ENCODE data around the gene MIR17HG. TPM values are rescaled to one million over a fixed set of nuclear protein-coding genes. Genes with fewer than 3 reads are reported as not detected.
"Not testable (repeated sequence)": the region's sequence is repeated elsewhere in the genome, so short reads cannot be mapped to it uniquely, and the experiment has no call there.

The MIR17HG gene
- total RNA-seq, 1 donor from 2014 or later: 8.2 TPM

- DNase-seq (ENCODE audit: low read depth, low spot score): no peak
These were observed 764 bp downstream of the MIR17HG start for GRCh38 chr13:91347996-91348905.

DNA sequence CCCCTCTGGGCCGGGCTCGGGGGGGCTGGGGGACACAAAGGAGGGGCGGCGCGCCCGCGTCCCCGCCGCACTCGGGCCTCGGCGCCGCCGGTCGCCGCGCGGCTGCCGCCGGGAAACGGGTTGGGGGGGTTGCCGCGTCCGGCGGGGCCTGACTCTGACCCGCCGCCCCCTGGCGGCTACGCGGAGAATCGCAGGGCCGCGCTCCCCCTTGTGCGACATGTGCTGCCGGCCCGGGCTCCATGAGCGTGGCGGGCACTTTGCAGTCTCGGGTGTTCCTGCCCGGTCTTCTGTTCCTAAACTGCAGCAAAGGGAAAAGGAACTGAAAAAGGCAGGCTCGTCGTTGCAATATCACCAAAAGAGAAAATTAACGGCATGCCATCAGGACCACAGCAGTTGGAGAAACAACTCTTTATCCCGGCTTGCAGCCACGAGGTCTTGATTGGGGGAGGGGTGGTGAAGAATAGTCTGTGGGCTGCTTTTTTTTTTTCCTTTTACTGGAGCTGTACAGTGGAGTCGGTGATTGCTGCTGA, 1.5 kb downstream of the MIR17HG start:
- DNase-seq (ENCODE audit: low read depth, low spot score): peak; percentile 47

GRCh38 chr13:91349992-91350911, 2.8 kb downstream of the MIR17HG start:
- DNase-seq (ENCODE audit: low read depth, low spot score): no peak

DNA sequence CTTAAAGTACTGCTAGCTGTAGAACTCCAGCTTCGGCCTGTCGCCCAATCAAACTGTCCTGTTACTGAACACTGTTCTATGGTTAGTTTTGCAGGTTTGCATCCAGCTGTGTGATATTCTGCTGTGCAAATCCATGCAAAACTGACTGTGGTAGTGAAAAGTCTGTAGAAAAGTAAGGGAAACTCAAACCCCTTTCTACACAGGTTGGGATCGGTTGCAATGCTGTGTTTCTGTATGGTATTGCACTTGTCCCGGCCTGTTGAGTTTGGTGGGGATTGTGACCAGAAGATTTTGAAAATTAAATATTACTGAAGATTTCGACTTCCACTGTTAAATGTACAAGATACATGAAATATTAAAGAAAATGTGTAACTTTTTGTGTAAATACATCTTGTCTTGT, 3.6 kb downstream of the MIR17HG start:
- DNase-seq (ENCODE audit: low read depth, low spot score): no peak

GRCh38 chr13:91351980-91352379, 4.5 kb downstream of the MIR17HG start:
- no peak for DNase-seq (ENCODE audit: low read depth, low spot score)

- DNase-seq (ENCODE audit: low read depth, low spot score): not testable (repeated sequence)
These were observed 5.4 kb downstream of the MIR17HG start for GRCh38 chr13:91352891-91353290.

GRCh38 chr13:91353494-91353893, 6.0 kb downstream of the MIR17HG start:
- DNase-seq (ENCODE audit: low read depth, low spot score): no peak

GRCh38 chr13:91355099-91355825, 7.8 kb downstream of the MIR17HG start:
- no peak for DNase-seq (ENCODE audit: low read depth, low spot score)

DNA sequence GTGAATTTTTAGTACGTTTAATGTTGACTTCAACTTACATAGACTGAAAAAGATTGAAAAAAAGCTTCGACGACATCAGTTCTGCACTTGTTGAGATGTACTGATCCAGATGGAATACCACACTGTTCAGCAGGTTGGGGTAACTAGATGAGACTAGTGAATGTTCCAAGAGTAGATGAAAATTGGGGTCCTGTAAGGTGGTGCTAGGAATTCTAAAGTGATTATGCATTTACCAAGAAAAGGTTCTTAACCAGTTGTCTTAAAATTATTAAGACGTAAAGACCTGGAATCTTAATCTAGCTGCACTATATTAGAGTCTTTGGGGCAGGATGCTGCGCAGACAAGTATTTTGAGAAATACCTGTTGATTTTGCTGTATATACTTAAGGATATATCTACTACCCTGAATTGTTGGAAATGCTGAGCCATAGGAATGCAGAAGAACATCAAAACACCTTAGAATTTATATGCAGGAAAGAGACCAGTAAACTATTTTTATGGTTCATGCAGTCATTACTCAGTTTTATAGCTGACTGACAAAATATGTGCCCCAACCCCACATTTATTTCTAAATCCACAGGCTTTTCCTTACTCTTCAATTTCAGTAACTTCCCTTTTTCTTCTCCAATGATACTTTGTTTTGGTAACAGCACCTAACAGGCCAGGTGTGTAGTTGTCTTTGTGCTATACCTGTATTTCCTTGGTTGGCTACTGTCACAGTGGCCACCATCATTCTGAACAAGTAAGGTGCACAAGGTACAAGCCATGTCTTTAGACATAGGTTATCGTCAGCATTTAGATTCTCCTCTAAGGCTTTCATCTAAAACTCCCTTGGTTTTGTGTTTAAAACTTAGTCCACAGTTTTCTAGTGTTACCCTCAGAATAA, 8.6 kb downstream of the MIR17HG start:
- no peak for DNase-seq (ENCODE audit: low read depth, low spot score)

GRCh38 chr13:91356919-91357612, 9.6 kb downstream of the MIR17HG start:
- no peak for DNase-seq (ENCODE audit: low read depth, low spot score)

- DNase-seq (ENCODE audit: low read depth, low spot score): no peak
These were observed 10.3 kb downstream of the MIR17HG start for GRCh38 chr13:91357613-91358386.

- no peak for DNase-seq (ENCODE audit: low read depth, low spot score)
These were observed 10.9 kb downstream of the MIR17HG start for GRCh38 chr13:91358387-91358782.

DNA sequence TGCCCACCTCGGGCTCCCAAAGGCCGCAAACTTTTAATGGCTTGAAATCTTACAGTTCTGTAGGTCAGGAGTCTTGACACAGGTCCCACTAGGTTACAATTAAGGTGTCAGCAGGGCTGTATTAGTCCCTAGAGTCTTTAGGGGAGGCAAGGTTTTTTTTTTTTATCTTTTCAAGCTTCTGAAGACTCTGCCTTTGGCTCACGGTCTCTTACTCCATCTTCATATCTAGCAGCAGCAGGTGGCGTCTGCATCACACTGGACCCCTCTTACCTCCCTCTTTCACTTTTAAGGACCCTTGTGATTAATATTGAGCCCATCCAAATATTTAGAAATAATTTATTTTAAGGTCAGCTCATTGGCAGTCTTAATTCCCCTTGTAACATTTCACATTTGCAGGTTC, 11.6 kb downstream of the MIR17HG start:
- no peak for DNase-seq (ENCODE audit: low read depth, low spot score)

DNA sequence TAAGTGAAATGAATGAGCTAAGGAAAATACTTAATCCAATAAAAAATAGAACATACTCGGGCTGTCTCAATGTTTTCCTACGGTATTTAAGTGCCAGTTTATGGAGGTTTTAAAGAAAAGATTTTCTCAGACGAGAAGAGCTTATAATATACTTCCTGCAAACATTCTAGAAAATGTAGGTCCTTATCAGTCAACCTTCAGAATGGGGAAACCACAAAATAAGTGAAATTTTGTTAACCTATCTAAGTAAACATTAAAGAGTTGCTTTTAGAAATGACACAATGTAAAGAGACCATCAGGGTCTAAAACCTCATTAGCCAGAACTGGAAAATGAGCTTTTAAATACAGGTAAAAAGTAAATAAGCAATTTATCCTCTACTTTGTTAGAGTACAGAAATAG, 12.1 kb downstream of the MIR17HG start:
- DNase-seq (ENCODE audit: low read depth, low spot score): no peak

- no peak for DNase-seq (ENCODE audit: low read depth, low spot score)
These were observed 12.8 kb downstream of the MIR17HG start for GRCh38 chr13:91360246-91360751.

DNA sequence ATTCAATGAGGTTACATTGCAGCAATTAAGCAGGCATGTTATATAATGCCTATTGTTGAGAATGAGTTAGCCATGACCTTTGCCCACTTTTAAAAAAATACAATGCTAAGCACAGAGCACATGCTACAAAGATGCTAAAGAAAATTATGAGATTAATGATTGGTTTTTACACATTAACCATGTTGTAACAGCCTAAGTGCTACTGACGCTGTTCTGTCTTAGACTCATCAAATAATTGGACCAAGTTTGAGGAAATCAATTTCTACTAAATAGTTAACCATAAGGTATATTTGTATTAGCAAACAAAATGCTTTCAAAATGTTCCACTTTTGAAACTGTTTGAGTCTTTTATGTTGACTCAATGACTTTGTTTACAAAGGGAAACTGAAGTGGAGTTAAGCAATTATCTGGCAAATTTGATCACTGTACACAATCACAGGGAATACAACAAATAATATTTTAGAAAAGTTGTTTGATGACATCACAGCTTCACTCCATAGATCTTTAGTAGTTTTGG, 14.3 kb downstream of the MIR17HG start:
- DNase-seq (ENCODE audit: low read depth, low spot score): no peak

GRCh38 chr13:91362908-91363307, 15.4 kb downstream of the MIR17HG start:
- DNase-seq (ENCODE audit: low read depth, low spot score): no peak

- DNase-seq (ENCODE audit: low read depth, low spot score): no peak
These were observed 20.6 kb downstream of the MIR17HG start for GRCh38 chr13:91368101-91368500.

All from pulmonary artery endothelial cell (primary cell).